Stimulated activated CD4-positive, alpha-beta T cell treated with anti-CD3 and anti-CD28 coated beads, Interleukin-1b, Interleukin-23, amount 100 ng/mL, for 4 hours (primary cell): ENCODE data around the gene PRKCB.

ENCODE experiments used
- DNase-seq, 2 donors: peaks; one replicate each; pipeline ENCODE4 v3.0.0-alpha.2; 2020; ENCODE audit warnings: low read depth in 2 of 2

PRKCB gene

DNA sequence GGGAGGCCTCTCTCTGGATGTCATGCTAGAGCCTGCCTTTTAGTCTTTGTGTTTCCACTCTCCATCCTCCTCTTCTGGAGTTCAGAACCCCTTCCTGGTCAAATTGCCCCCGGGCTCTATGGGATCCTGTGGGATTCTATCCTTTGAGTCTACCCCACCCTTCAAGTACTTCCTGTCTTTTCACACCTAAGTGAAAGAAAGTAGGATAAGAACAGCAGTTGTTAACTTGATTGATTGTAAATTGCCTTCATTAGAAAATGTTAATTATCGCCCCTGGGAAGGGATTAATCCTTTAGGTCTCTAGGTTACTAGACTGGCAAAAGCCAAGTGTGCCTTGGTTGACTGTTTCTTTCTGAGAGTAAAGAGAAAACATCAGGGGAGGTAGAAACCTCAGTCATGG, 30.1 kb downstream of the PRKCB start:
- DNase-seq, result no peak

DNA sequence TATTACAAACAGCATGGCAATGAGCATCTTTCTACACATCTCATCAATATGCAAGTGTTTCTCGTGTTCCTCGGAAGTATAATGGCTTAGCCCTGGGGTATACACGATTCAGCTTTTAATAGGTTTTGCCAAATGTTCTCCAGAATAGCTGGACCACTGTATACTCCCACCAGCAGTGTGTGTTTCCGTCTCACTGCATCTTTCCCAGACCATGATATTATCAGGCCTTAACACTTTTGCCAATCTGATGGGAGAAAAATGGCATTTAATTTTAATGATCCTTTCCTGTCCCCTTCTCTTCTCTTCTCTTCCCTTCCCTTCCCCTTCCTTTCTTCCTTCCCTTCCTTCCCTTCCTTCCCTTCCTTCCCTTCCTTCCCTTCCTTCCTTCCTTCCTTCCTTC, 30.8 kb downstream of the PRKCB start:
- DNase-seq, result no peak

DNA sequence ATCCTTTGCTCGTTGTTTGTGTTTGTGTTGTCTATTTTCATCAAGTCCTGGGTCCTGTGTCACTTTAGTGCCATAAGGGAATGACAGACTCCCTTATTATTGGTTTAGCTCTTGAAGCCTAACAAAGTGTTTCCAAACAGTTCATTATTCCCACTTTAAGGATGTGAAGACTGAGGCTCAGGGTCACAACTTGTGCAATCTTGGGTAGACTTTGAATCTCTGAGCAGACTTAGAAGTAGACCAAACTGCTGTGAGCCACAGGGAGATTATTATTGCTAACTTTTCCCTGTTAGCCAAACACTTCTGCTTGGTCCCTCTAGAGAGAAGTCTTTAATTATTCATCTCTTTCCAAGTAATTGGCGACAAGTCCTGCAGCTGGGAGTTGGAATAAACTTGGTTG, 31.8 kb downstream of the PRKCB start:
- no peak for DNase-seq

DNA sequence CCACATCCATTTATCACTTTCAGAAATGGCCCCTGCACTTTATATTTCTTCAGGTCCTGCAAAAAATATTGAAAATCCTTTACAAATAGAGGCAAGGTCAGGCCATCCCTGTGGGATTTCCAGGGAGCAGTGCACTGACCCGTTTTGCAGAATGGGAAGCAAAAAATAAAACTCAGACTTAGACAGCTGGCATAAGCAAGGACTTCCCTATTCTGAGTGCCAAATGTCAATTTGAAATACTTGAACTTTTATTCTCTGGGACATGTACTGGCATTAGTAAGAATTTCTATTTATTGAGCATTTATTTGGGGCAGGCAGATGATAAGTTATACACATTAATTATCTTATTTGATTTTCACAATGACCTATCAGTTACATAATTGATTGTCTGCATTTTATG, 32.4 kb downstream of the PRKCB start:
- DNase-seq, result no peak

DNA sequence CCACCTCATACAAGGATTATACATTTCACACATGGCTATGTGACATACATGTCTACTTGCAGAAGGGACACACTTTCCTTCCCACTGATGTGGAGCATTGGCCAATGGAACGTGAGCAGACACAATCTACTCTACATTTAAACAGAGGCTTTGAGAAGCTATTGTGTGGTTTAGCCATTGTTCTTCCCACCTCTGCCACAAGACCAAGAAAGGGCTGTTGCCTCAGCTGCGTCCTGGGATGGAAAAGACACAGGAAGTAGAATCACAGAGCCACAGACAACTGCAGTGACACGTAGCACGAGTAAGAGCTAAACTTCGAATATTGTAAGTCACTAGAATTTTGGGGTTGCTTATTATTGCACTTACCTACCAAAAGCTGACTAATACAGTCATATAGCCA, 33.3 kb downstream of the PRKCB start:
- DNase-seq, result no peak

DNA sequence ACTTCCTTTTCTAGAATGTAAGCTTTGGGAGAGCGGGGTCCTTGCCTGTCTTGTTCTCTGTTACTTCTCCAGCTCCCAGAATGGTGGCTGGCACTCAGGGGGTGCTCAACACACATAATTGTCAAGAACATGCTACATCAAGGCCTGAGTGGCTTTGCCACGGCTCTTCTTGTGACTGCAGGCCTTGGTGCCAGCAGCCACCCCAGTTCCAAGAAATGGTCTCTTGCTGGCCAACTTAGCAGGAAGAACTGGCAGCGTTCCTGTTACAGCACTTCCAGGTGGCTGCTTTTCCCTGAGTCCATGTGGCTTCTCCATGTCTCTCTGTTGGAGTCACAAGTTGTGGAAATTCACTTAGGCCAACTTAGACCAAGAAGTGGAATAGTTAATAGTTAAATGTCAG, 36.1 kb downstream of the PRKCB start:
- DNase-seq, result no peak

DNA sequence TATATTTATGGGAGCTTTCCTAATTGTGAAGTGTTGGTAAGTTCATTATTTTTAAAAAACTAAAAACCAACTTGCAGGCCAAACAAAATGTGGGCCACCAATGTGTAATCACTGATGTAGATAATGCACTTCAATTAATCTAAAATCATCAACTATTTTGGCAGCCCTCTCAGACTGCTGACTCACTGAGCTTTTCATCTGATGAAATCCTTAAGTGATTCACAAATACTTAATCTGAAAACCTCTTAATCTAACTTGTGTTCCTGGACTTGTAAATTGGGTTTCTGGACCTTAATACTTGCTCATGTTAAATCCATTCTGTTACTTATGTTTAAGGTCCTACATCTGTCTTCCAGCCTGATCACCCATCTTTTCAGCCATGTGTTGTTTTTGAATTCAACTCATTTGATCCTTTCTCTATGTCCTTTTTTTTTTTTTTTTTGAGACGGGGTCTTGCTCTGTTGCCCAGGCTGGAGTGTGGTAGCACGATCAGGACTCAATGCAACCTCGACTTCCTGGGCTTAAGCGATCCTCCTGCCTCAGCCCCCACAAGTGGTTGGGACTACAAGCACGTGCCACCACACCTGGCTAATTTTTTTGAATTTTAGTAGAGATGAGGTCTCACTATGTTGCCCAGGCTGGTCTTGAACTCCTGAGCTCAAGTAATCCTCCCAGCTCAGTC, 39.0 kb downstream of the PRKCB start:
- no peak for DNase-seq

DNA sequence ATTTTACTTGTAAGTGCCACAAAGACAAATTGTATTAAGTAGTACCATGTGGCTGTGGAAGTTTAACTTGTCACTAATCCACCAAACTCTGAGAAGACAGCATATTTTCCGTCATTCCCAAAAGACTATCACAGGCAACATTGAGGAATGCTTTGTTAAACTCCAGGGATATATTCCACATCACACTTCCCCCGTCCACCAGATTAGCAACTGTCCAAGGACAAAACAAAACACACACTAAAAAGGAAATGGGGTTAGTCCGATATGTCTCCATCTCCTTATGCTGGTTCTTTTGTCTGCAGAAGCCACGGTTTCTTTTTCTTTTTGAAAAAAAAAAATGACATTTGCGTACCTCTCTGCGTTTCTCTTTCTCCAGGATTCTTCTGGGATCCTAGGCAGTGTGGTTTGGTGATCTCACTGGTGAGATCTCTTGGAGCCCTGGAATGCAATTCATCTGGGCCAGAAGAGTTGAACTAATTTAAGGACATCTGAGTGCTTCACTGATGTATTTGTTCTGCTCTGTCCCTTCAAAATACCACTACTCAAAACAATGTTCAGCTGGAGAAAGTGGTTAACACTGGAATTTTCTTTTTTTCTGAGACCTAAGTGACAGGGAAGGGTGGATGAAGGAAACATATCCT, 40.6 kb downstream of the PRKCB start:
- no peak for DNase-seq

DNA sequence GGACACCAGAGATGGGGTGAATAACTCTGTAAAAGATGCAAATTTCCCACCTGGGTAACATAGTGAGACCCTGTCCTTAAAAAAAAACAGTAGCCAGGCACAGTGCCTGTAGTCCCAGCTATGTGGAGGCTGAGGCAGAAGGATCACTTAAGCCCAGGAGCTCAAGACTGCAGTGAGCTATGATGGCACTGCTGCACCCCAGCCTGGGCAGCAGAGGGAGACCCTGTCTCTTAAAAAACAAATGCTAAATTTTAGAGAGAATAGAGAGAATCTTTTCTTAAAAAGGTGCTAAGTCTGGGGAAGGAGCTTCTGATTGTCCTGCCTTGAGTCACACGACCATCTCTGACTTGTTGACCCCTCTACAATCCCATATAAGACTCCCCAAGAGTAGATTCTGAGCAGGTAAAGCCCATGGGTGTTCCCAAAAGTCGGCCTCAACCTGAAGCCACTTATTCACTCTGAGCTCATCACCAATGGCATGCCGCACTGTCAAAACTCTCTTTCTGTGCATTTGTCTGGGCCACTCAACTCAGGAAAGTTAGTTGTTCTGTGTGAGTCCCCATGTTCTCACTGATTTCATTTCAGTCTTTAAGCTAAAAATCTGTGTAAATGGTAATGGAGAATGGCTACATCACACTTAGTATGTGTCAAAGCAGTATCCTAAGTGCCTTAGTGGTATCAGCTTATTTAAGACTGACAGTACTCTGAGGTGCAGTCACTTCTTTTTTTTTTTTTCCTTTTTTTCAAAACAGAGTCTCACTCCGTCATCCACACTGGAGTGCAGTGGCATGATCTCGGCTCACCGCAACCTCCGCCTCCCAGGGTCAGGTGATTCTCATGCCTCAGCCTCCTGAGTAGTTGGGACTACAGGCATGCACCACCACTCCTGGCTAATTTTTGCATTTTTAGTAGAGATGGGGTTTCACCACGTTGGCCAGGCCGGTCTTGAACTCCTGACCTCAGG, 41.6 kb downstream of the PRKCB start:
- DNase-seq, result no peak

DNA sequence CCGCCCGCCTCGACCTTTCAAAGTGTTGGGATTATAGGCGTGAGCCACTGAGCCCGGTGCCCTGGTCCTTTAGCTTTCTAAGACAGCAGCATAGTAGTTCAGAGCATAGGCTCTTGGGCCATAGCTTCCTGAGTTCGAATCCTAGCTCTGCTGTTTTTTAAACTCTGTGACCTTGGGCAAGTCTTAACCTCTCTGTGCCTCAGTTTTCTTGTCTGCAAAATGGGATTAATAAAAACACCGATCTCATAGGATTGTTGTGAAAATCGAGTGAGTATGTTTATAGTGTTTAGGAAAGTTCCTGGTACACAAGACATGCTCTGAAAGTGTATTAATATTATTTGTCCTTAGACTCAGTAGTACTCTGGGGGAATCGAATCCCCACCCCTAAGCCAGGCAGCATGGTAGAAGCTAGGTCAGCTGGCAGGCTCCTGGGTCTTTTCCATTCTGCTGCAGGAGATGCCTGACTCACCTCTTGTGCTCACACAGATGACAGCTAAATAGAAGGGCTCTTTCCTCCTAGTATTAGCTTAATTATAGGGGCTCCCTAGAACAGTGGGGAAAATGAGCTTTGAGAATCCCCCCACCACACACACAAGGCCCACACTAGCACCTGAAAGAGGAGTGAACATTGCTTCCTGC, 44.1 kb downstream of the PRKCB start:
- no peak for DNase-seq

DNA sequence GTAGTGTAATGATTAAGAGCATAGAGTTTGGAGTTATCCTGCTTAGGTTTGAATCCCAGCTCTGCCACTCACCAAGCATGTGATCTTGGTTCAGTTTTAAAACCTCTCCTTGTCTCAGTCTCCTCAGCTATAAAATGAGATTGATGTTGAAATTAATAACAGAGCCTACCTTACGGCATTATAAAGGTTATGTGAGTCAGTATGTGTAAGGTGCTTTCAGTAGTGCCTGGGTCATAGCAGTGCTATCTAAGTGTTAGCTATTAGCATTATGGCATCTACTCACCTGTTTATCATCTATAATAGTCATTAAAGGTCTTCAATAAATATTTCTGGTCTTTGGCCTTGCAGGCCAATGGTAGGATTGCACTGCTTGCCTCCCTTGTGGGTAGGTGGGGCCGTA, 53.4 kb downstream of the PRKCB start:
- no peak for DNase-seq

DNA sequence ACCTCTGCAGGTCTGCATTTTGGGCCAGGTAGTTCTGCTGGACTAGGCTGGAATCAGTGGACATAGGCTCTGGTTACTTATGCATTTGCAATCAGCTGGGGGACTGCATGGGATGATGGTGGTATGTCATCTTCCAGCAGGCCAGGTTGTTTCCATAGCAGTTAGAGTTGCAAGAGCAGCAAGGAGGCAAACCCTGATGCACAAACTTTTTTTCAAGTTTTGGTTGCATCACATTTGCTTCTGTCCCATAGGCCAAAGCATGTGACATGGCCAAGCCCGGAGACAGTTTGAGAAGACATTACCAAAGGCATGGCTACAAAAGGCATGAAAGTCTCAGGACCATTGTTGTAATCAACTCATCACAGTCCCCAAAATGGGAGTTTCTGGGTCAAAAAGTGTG, 58.2 kb downstream of the PRKCB start:
- DNase-seq, result no peak

DNA sequence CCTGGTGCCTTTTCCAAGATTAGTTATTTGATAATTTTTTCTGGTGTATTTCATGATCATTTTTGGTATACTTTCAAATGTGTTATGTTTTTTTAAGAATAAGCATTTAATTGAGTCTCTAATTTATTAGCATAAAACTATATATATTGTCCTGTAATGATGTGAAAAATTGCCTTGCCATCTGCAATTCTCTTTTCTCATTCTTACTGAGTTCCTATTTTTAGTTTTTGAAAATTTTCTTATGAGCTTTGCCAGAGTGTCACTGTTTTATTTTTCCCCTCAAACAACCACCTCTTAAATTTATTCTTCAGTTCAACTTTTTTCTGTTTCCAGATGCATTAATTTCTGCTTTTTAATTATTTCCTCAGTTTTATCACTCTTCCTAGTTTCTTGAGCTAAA, 59.3 kb downstream of the PRKCB start:
- DNase-seq, result no peak

DNA sequence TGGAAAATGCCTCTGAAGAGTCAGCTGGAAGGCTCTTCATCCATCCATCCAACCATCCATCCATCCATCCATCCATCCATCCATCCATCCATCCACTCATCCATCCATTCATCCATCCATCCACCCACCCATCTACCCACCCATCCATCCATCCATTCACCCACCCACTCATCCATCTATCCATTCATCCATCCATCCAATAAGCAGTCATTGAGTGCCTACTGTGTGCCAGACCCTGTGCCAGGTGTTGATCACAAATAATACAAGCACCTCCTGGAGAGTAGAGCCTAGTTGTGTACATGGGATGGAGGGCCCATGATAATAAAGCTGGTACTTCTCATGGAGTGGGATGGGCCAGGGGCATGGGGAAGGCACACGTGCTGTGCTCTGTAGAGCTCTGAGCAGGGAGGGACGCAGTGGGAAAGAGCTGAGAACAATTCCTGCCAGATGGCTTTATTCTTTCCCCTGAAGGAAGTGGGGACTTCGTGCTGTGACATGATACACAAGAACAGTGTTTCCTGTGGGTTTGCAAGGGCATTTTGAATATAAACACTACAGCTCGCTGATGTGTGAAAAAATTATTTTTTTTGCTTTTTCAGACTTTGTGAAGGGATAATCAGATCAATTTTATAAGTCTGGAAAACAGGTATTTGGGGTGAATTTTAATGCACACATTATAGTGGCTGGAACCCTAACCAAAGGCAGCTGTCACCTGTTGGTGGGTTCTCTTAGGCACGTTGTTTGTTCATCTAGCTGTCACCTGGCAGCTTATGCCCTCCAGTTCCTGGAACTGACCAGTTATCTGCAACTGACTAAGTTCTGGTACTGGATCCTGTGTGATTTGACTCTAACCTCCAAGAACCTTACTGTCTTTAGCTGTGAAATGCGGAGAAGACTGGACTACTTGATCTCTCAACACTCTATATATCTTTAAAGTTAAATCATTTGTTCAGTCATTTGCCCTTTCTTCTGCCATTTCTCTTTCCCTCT, 61.3 kb downstream of the PRKCB start:
- DNase-seq, result no peak

DNA sequence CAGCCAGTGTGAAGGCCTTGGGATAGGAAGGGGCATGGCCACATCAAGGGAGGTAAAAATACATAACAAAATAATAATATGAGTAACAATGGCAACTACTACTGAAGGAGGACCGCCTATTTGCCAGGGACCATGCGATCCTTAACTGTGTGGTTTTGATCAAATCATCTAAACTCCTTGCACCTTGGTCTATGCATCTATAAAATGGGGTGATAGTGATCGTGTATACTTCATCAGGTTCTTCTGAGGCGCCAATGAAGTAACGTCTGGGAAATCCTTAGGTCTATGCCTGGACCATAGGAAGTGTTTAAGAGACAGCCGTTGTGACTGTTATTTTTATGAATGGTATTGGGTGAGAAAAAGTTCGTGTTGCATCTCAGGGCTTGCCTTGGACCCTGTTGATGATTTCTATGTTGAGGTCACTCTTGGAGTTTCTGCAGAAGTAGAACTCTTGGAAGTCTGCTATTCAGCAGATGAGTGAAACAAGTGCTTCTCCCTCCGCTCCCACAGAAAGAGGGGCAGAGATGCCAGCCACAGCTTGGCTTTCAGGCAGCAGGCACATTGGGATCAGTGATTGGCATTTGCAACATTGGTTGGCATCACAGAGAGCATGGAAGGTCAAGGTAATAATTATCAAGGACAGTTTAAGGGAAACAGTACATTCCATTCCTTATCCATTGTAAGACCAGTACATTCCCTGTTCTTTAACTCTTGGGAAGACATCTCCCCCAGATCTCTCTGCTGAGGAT, 63.1 kb downstream of the PRKCB start:
- no peak for DNase-seq

DNA sequence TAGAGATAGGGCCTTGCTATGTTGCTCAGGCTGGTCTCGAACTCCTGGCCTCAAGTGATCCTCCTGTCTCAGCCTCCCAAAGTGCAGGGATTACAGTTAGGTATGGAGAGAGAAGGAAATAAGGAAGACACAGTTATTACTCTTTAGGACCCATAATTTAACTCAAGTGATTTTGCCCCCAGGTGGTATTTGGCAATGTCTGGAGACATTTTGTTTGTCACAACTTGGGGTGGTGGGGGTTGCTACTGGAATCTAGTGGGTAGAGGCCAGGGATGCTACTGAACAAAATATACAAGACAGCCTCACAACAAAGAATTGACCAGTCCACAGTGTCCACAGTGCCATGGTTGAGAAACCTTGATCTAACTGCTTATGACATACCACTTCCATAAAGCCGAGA, 64.1 kb downstream of the PRKCB start:
- DNase-seq, result no peak

DNA sequence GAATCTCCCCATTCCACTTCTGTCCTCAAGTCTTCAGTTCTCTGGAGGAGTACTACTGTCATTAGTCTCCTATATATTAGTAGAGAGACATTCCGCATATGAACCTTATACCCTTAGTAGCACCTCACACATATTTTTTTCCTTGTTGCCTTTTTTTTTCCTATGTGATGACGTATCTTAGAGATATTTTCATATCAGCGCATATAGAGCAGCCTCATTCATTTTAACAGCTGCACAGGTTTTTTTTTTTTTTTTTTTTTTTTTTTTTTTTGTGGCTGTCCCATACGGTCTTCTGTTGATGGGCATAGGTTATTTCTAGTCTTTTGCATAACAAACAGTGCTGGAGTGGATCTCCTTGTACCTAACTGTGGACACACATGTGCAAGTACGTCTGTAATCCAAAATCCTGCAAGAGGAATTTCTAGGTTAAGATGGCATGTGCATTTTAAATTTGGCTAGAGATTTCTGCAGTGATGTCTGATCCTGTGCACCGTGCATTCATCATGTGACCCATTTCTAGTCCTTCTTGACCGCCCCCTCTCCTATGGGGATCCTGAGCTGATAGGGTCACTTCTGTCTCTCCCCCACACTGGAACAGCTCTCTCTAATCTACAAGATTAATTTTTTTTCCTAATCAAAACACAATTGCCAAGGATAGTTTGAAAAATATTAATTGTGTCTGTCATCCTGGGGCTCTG, 64.8 kb downstream of the PRKCB start:
- no peak for DNase-seq

DNA sequence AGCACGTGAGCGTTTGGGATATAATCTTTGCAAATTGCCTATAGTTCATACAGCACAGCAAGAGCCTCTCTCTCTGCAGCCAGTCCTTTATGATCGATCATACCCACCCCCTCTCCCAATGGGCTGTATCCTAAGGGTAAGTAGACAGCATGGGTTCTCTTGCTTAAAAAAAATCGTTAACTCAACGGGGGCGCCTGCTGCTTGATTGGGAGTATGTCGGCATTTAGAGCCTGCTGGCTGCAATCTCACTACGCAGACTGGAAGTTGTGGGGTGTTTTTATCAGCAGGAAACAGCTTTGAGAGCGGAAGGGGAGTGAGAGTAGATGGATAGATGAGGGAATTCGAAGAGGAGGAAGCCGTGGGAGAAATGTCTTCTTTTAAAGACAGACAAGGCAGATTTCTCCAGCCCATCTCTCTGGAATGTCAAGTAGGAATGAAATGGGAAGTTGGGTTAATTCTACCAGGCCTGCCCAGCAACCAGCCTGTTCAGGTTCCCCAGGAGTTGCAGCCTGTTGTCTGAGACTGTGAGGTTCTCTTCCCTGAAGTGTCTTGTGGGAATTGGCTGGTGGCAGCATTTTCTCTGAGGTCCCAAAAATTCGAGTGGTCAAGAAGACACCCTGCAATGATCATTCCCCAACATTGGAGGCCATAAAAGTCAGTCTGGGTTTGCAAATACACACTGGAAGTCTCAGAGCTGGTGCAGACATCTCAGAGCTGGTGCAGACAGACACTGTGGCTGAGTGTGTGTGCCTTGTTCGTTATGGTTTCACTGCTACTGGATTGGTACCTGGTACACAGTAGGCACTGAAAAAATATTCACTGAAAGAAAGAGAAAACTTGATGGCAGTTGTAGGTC, 65.6 kb downstream of the PRKCB start:
- DNase-seq, result no peak
